RPMI7951 (cell line): ENCODE data around the gene CCNJL. TPM values are rescaled to one million over a fixed set of nuclear protein-coding genes. Genes with fewer than 3 reads are reported as not detected.

Experiments used
- DNase-seq: peaks from one replicate; pipeline ENCODE4 v3.0.0-alpha.2; 2012; ENCODE audit warnings: low read depth
- total RNA-seq: library from RNA; depleted of rRNA; stranded (reverse); fragments of >200 nt; shearing (Covaris generic); gene quantifications from 2 replicates; pipeline ENCODE4 v1.2.3, GENCODE V29; 2014; rRNA removed

Gene CCNJL
- total RNA-seq, 1 experiment from 2014 or later, result 3.0 TPM

GRCh38 chr5:160229190-160229742, 83.1 kb downstream of the CCNJL start, which contains the start of gene FABP6:
Gene FABP6, plus strand, starts transcription at chr5:160229506. Its CDS starts 52 bp downstream, at chr5:160229558.
- no peak for DNase-seq

GRCh38 chr5:160227012-160227411, 85.4 kb downstream of the CCNJL start:
- no peak for DNase-seq

- DNase-seq, result no peak
These were observed 91.3 kb downstream of the CCNJL start for GRCh38 chr5:160221082-160221481.

- DNase-seq, result no peak
These were observed 93.0 kb downstream of the CCNJL start for GRCh38 chr5:160219356-160219755.

- DNase-seq, result peak; percentile 66
These were observed 98.8 kb downstream of the CCNJL start for GRCh38 chr5:160213537-160213936.

- DNase-seq, result no peak
These were observed 101.0 kb downstream of the CCNJL start for GRCh38 chr5:160211352-160211751.

GRCh38 chr5:160210606-160211005, 101.8 kb downstream of the CCNJL start:
- DNase-seq, result no peak

- DNase-seq, result no peak
These were observed 102.4 kb downstream of the CCNJL start for GRCh38 chr5:160209917-160210316.

- no peak for DNase-seq
These were observed 105.3 kb downstream of the CCNJL start for GRCh38 chr5:160207061-160207460.

Other genes starting within 250 kb of the CCNJL start
- 16.1 and 16.6 TPM in 2 replicates for gene PWWP2A, start 193.1 kb downstream of the CCNJL start, total RNA-seq
- 3.6 and 6.4 TPM in 2 replicates for gene FABP6, start 83.1 kb downstream of the CCNJL start, total RNA-seq
- 3.5 and 4.8 TPM in 2 replicates for gene C1QTNF2, start 58.1 kb upstream of the CCNJL start, total RNA-seq
- gene FAM200C, start 87.5 kb upstream of the CCNJL start, total RNA-seq, result 7.4 and 8.3 TPM in 2 replicates
- gene SLU7, start 106.5 kb upstream of the CCNJL start, total RNA-seq, result 62.0 and 73.9 TPM in 2 replicates
- 1,242 and 1,282 TPM in 2 replicates for gene PTTG1, start 109.3 kb upstream of the CCNJL start, total RNA-seq